Neutrophil (primary cell): ENCODE data around the gene ADD1.
A peak's percentile ranks its signal among the peaks of the same experiment; 100 is the strongest.

Experiments
- H3K27ac ChIP-seq: fragments of 200-600 bp; sonication (generic); 2 replicates; pipeline ENCODE4 v1.5.1; 2016; ENCODE audit warnings: mild to moderate bottlenecking, moderate library complexity
- H3K27me3 ChIP-seq: fragments of 200-600 bp; sonication (generic); 2 replicates; pipeline ENCODE4 v1.6.0; 2016; ENCODE audit warnings: mild to moderate bottlenecking
- H3K36me3 ChIP-seq: fragments of 200-600 bp; sonication (generic); 2 replicates; pipeline ENCODE4 v1.5.1; 2017
- H3K4me1 ChIP-seq, 2 experiments: fragments of 200-600 bp in 1 of 2; sonication (generic) in 1 of 2; 1 replicate in 1 of 2; 2 replicates in 1 of 2; pipeline versions ENCODE4 v1.5.1 to v1.6.1; 2013 to 2016; ENCODE audit warnings: low read depth in 1 of 2, low read length in 1 of 2, mild to moderate bottlenecking in 1 of 2, moderate library complexity in 1 of 2; ENCODE audit not compliant: control insufficient read depth in 1 of 2, insufficient read depth in 1 of 2
- H3K4me3 ChIP-seq, 2 experiments: fragments of 200-600 bp in 1 of 2; sonication (generic) in 1 of 2; 1 replicate in 1 of 2; 2 replicates in 1 of 2; pipeline ENCODE4 v1.5.1; 2013 to 2016; ENCODE audit warnings: low read depth in 1 of 2, low read length in 1 of 2, mild to moderate bottlenecking in 1 of 2, moderate library complexity in 1 of 2
- H3K9me3 ChIP-seq: fragments of 200-600 bp; sonication (generic); 2 replicates; pipeline ENCODE4 v1.5.1; 2016
- TF ChIP-seq, protein P1 (sequence below): fragments of 200-600 bp; sonication (generic); IDR thresholded peaks from 2 replicates; pipeline ENCODE4 v1.5.1; 2016; ENCODE audit warnings: antibody characterized with exemption

The ADD1 gene

DNA sequence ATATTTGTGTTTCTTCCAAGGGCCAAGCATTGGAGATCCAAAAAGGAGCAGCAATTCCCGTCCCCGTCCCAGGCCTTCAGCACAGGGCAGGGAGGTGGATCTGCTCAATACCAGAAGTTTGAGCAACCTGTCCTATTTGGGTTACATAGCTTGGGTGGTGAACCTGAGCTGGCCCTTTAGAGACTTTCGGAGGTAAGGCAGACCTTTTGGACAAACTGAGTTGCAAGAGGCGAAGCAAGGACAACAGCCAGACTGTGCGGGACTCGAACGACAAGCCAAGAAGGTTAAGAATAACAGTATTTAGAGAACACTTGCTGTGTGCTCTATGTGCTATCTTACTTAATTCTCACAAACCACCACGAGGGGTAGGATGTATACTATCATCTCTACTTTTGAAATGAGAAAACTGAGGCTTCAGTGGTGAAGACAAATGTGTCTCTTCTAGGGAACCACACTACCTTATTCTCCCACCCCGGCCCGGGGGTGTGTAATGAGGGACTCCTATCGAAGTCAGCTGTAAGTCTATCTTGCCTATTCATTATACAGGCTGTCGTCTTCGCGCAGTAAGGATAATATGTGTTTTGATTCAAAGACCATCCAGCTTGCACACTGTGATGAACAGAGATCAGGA lies 118.3 kb downstream of the ADD1 start:
- peak overlapping the region; percentile 91 to 95 for H3K4me3 ChIP-seq
- TF ChIP-seq, protein P1, sequence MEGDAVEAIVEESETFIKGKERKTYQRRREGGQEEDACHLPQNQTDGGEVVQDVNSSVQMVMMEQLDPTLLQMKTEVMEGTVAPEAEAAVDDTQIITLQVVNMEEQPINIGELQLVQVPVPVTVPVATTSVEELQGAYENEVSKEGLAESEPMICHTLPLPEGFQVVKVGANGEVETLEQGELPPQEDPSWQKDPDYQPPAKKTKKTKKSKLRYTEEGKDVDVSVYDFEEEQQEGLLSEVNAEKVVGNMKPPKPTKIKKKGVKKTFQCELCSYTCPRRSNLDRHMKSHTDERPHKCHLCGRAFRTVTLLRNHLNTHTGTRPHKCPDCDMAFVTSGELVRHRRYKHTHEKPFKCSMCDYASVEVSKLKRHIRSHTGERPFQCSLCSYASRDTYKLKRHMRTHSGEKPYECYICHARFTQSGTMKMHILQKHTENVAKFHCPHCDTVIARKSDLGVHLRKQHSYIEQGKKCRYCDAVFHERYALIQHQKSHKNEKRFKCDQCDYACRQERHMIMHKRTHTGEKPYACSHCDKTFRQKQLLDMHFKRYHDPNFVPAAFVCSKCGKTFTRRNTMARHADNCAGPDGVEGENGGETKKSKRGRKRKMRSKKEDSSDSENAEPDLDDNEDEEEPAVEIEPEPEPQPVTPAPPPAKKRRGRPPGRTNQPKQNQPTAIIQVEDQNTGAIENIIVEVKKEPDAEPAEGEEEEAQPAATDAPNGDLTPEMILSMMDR = no peak
- no peaks in the 10 kb centered on the region for H3K36me3 ChIP-seq
- peaks cover 24 to 27% of the 10 kb centered on the region in 2 experiments for H3K4me1 ChIP-seq
- no peaks in the 10 kb centered on the region for H3K9me3 ChIP-seq
- peaks cover 14% of the 10 kb centered on the region for H3K27me3 ChIP-seq
- peak overlapping the region; percentile 8 for H3K27ac ChIP-seq

DNA sequence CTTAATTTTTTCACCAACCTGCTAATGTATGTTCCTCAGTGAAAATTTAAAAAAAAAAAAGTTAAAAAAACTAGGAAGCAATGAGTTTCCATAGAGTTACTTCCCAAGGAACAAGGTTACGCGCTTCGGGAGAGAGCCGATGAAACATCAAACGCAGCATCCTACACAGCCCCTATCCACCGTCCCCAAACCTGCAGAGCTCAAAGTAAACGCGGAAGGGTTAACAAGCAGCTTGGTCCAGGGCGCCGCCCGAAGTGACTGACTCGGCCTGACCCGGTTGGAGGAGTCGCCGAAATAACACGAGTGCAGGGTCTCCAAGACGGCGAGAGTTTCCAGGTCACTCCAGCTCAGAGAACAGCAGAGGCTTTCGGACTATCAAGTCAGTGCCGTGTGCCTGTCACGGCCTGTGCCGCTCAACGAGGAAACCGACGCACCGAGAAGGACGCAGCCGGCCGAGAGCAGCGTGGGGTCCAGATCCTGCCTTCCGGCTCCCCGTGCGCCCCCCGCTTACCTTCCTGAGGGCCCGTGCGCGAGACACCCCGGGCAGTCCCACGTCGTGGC lies 119.0 kb downstream of the ADD1 start:
- TF ChIP-seq, protein P1 = no peak
- Histone ChIP-seq H3K9me3 (no peaks in the 10 kb centered on the region), H3K4me3 (peak overlapping the region; percentile 91 to 95), H3K27ac (peak overlapping the region; percentile 68), H3K36me3 (no peaks in the 10 kb centered on the region), H3K27me3 (peaks cover 14% of the 10 kb centered on the region), H3K4me1 (peaks cover 24 to 27% of the 10 kb centered on the region in 2 experiments)

DNA sequence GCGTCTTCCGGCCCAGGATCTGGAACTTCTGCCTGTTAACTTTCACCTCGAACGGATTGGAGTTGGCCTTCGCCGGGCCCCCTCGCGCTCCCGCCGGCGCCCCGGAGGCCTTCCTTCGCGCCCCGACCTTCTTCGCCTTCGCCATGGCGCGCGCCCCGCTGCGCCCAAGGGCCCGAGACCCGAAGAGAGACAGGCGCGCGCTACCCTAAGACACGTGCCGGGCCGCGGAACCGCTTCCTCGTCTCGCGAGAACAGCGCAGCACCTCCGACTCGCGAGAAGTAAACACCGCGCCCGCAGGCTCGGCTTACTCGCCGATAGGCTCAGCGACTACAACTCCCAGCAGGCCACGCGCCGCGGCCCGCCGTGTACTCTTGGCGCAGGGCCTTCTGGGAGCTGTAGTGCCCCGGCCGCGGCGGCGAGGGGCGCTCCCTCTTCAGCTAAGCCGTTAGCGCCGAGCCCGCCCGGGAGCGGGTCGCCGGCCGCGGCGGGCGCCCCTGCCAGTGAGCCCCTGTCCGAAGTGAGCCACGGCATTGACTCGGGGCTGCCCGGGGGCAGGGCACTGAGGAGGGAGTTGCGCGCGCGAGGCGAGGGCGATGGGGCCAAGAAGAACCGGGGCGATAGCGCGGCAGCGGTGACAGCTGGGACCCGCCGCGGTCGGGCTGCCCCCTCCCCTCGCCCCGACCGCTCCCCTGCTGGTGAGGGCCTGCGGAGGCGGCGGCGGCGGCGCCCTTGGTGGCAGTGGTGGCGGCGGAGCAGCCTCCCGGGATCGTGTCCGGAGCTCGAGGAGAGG lies 119.7 kb downstream of the ADD1 start, which contains the start of the genes GRK4 and NOP14:
TSS of gene GRK4 (plus strand) at position 397 of the 791 bp plus-strand sequence. CDS start 500 bp downstream, outside the sequence.
TSS of gene NOP14 (minus strand) at position 232 of the 791 bp plus-strand sequence. CDS start at position 145, 87 bp downstream.
- H3K4me3 ChIP-seq = peak within 1 kb of the TSS; percentile 91 to 95

DNA sequence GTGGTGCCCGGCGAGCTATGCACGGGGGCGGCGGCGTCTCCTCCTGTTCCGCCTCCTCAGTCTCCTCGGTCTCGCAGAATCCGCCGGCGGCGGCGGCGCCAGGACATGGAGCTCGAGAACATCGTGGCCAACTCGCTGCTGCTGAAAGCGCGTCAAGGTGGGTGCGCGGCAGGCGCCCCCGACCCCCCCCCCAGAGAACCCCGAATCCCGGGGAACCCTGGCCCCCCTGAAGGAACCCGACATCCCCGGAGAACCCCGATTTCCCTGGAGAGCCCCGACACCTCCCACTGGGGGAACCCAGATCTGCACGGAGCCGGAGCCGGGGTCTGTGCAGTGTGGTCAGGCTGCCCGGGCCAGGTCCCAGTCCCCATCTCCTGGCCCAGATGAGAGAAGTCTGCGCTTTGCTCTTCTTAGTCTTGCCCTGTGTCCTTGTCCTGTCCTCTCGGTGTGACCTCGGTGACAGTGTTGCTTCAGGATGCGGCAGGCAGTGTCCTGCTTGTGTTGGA lies 120.4 kb downstream of the ADD1 start:
- TF ChIP-seq, protein P1 = no peak
- peak overlapping the region; percentile 68 for H3K27ac ChIP-seq

More for the DNA sequence above, 119.7 kb downstream of the ADD1 start, which contains the start of the genes GRK4 and NOP14:
- H3K27ac ChIP-seq = peak within 1 kb of the TSS; percentile 68
- peaks cover 24 to 27% of the 10 kb centered on the region in 2 experiments for H3K4me1 ChIP-seq
- peaks cover 14% of the 10 kb centered on the region for H3K27me3 ChIP-seq
- H3K9me3 ChIP-seq = no peaks in the 10 kb centered on the region
- H3K36me3 ChIP-seq = no peaks in the 10 kb centered on the region
- TF ChIP-seq, protein P1 = peak; percentile 65

DNA sequence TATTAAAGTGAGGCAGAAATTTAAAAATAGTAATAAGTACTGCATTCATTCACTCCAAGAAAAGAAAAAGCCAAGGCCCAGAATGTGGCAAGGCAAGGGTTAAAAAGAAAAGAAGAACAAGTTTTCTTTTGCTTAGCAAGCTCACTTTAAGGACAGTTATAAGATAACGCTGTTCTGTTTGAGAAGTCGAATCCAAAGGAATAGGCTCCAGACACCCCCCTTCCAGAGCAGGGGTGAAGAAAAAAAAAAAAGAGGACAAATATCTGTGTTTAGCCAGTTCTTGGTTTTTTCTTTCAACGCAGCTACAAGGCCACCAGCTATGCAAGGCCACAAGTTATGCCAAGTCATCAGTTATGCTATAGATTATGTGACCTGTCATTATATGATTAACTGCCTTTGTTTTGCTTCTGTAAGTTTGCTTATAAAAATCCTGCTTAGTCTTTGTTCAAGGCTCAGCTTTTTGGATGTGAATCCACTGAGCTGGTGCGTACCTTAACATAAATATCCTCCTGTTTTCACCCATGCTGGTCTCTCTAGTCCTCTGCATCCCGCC lies 121.1 kb downstream of the ADD1 start:
- no peak overlapping the region for H3K4me3 ChIP-seq
- H3K9me3 ChIP-seq = no peaks in the 10 kb centered on the region
- TF ChIP-seq, protein P1 = no peak
- no peaks in the 10 kb centered on the region for H3K36me3 ChIP-seq
- H3K27me3 ChIP-seq = peaks cover 14% of the 10 kb centered on the region
- H3K4me1 ChIP-seq = peaks cover 24 to 27% of the 10 kb centered on the region in 2 experiments
- no peak overlapping the region for H3K27ac ChIP-seq

More for the DNA sequence above, 120.4 kb downstream of the ADD1 start:
- peaks cover 24 to 27% of the 10 kb centered on the region in 2 experiments for H3K4me1 ChIP-seq
- no peaks in the 10 kb centered on the region for H3K9me3 ChIP-seq
- peaks cover 14% of the 10 kb centered on the region for H3K27me3 ChIP-seq
- no peaks in the 10 kb centered on the region for H3K36me3 ChIP-seq
- H3K4me3 ChIP-seq = peak overlapping the region; percentile 91 to 95
